Common myeloid progenitor, CD34-positive (primary cell): ENCODE measurements around the gene TAF10.

Source experiments
- CTCF ChIA-PET: fragments of 350-600 bp; sonication (Branson Sonifier 250); formaldehyde crosslinking; loops from one replicate; lab custom pipeline; 2021; ENCODE audit warnings: antibody characterized with exemption; lab: Charles Lee
- POLR2A ChIA-PET: fragments of 350-600 bp; sonication (Branson Sonifier 250); formaldehyde crosslinking; loops from one replicate; lab custom pipeline; 2021; ENCODE audit warnings: antibody characterized with exemption; lab: Charles Lee
- DNase-seq, 3 donors: peaks; one replicate each; pipeline versions ENCODE4 v3.0.0 to v3.0.0-alpha.2; 2013
- H3K27ac ChIP-seq, 2 experiments: 1 replicate in 1 of 2; 2 replicates in 1 of 2; pipeline ENCODE4 v1.7.0; 2013; ENCODE audit warnings: inconsistent platforms in 2 of 2, low read length in 2 of 2, mild to moderate bottlenecking in 2 of 2, low read depth in 1 of 2, moderate library complexity in 1 of 2; ENCODE audit not compliant: severe bottlenecking in 2 of 2, insufficient read depth in 1 of 2, poor library complexity in 1 of 2
- H3K27me3 ChIP-seq, 5 experiments: replicated peaks in 2 of 5; 1 replicate in 3 of 5; 2 replicates in 2 of 5; pipeline versions ENCODE4 v1.6.1 to v1.7.0; 2013; ENCODE audit warnings: low read length in 4 of 5, mild to moderate bottlenecking in 2 of 5, moderate library complexity in 2 of 5, inconsistent platforms in 1 of 5; ENCODE audit not compliant: insufficient read depth in 5 of 5, control insufficient read depth in 4 of 5
- H3K36me3 ChIP-seq, 4 experiments: 1 replicate in 2 of 4; 2 replicates in 2 of 4; pipeline versions ENCODE4 v1.6.1 to v1.7.0; 2013; ENCODE audit warnings: low read length in 3 of 4, control low read depth in 1 of 4, mild to moderate bottlenecking in 1 of 4; ENCODE audit not compliant: control insufficient read depth in 4 of 4, insufficient read depth in 4 of 4
- H3K4me1 ChIP-seq, 4 experiments: 1 replicate in 3 of 4; 2 replicates in 1 of 4; pipeline versions ENCODE4 v1.6.1 to v1.7.1; 2013; ENCODE audit warnings: low read length in 3 of 4, mild to moderate bottlenecking in 3 of 4, control low read depth in 1 of 4, inconsistent platforms in 1 of 4, moderate library complexity in 1 of 4; ENCODE audit not compliant: control insufficient read depth in 4 of 4, insufficient read depth in 4 of 4; ENCODE audit errors: control extremely low read depth in 1 of 4
- H3K4me3 ChIP-seq, 7 experiments: 1 replicate in 4 of 7; 2 replicates in 3 of 7; pipeline versions ENCODE4 v1.5.1 to v1.7.0; 2013; ENCODE audit warnings: mild to moderate bottlenecking in 7 of 7, low read length in 6 of 7, moderate library complexity in 6 of 7, inconsistent platforms in 2 of 7, low read depth in 2 of 7, control low read depth in 1 of 7; ENCODE audit not compliant: insufficient read depth in 4 of 7, control insufficient read depth in 1 of 7; ENCODE audit errors: extremely low read depth in 1 of 7
- H3K9me3 ChIP-seq, 5 experiments: 1 replicate in 4 of 5; 2 replicates in 1 of 5; pipeline versions ENCODE4 v1.6.1 to v1.7.1; 2013; ENCODE audit warnings: low read length in 4 of 5, mild to moderate bottlenecking in 2 of 5, inconsistent platforms in 1 of 5, low read depth in 1 of 5, moderate library complexity in 1 of 5; ENCODE audit not compliant: control insufficient read depth in 4 of 5, insufficient read depth in 2 of 5; ENCODE audit errors: control extremely low read depth in 1 of 5
- WGBS: methylation state at CpG from one replicate; pipeline ENCODE4 v1.1.5; 2013; ENCODE audit not compliant: insufficient coverage; 5-methylcytosine and 5-hydroxymethylcytosine counted together

The TAF10 gene

DNA sequence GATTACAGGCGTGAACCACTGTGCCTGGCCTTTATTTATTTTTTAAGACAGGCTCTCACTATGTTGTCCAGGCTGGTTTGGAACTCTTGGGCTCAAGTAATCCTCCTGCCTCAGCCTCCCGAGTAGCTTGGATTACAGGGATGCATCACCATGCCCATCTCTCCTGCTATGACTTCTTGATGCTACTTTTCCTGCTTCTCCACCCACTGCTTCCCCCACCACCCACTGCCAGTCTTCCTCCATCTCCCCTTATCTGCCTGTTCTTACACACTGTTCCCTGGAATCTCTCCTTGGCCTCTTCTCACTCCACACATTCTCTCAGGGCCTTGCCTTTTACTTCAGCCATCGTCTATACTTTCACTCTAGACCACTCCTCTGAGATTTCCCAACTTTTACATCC, 24.5 kb upstream of the TAF10 start:
- Histone ChIP-seq H3K27ac (no peak overlapping the region), H3K36me3 (peaks cover 0 to 13% (median 2%) of the 10 kb centered on the region in 4 experiments), H3K4me3 (no peak overlapping the region), H3K9me3 (no peaks in the 10 kb centered on the region), H3K27me3 (no peaks in the 10 kb centered on the region), H3K4me1 (peaks cover 12 to 32% (median 20%) of the 10 kb centered on the region in 4 experiments)
- CTCF ChIA-PET: no interaction called here
- POLR2A ChIA-PET: no interaction called here
- 96% methylated on average over 3 of the region's 3 CpGs for WGBS
- DNase-seq: no peak

DNA sequence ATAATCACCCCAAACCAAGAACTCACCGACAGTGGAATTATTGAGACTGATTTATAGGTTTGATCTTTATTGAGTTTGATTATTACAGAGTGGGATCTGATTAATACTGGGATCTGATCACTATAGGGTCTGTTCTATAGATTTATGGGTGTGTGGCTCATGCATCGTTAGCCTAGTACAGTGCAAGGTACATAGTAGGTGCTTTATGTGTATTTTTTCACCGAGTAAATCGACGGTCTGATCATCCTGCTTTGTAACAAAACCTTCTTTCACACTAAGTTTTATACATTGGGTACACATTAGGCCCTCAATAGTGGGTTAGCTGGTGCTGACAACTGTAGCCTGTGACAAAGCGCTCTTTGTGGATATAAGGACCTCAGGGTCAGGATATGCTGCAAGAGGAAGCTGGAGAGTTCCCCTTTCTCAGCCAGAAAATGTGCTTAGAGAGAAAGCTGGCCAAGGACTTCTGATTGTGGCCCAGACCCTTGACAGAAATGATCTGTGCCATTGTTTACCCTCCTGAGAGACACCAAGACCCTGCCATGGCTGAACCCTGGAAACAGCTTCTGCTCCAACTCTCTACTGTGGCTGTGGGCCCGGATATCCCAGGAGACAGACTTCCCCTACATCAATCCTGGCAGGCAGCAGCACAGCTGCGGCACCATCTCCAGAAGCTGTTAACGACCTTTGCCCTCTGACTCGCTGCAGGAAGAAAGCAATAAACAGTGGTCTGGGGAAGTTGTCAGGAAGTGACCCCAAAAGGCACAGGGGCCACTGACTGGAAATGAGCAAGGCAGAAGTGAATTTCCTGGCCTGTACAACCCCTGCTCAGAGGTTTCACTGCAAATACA, 23.3 kb upstream of the TAF10 start:
- POLR2A ChIA-PET: interaction anchor here (1.0 kb wide), 1 partner anchor 16 kb away, joined by 3 read pairs; the partner anchor contains the start of gene TPP1
- H3K27ac ChIP-seq: peak overlapping the region in 1 of 2 experiments; percentile 51
- DNase-seq: peak; percentile 47 to 78 (median 76)

DNA sequence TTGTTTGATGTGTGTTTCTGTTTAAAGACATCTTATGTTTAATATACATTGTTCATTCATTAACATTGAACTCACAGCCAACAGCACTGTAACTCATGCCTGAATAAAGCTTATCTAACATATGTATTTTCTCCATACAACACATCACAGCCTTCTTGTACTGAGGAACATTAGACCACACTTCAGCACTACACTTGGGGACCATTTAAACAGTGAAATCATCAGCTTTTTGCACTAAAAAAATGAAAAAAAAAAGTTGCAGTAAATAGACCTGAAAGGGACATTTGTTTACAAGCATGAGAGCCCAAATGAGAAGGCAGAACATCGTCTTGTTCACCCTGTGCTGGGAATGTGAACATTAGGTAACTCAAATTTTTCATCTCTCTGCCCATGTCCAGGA, 22.5 kb upstream of the TAF10 start:
- Histone ChIP-seq H3K9me3 (no peaks in the 10 kb centered on the region), H3K36me3 (peaks cover 0 to 16% (median 2%) of the 10 kb centered on the region in 4 experiments), H3K27me3 (no peaks in the 10 kb centered on the region), H3K27ac (peak overlapping the region in 1 of 2 experiments; percentile 51), H3K4me1 (peaks cover 12 to 29% (median 18%) of the 10 kb centered on the region in 4 experiments), H3K4me3 (no peak overlapping the region)
- CTCF ChIA-PET: interaction anchor here (1.0 to 2.4 kb wide), 3 partner anchors 16 to 30 kb away, joined by 3 to 8 read pairs (median 3); partner anchors contain the start of genes TAF10 and TPP1
- DNase-seq: no peak
- 88% methylated on average over 1 of the region's 1 CpG for WGBS
- POLR2A ChIA-PET: interaction anchor here (0.6 kb wide), 1 partner anchor 112 kb away, joined by 3 read pairs; no protein-coding TSS in a partner anchor

More for the DNA sequence above, 23.3 kb upstream of the TAF10 start:
- CTCF ChIA-PET: interaction anchor here (1.2 to 2.4 kb wide), 2 partner anchors 17 to 31 kb away, joined by 3 to 8 read pairs; partner anchors contain the start of gene TPP1
- Histone ChIP-seq H3K27me3 (no peaks in the 10 kb centered on the region), H3K4me3 (peak overlapping the region in 2 of 7 experiments; percentile 12 to 31), H3K36me3 (peaks cover 0 to 11% (median 2%) of the 10 kb centered on the region in 4 experiments), H3K4me1 (peaks cover 12 to 32% (median 20%) of the 10 kb centered on the region in 4 experiments), H3K9me3 (no peaks in the 10 kb centered on the region)
- WGBS: 3% methylated on average over 5 of the region's 10 CpGs

DNA sequence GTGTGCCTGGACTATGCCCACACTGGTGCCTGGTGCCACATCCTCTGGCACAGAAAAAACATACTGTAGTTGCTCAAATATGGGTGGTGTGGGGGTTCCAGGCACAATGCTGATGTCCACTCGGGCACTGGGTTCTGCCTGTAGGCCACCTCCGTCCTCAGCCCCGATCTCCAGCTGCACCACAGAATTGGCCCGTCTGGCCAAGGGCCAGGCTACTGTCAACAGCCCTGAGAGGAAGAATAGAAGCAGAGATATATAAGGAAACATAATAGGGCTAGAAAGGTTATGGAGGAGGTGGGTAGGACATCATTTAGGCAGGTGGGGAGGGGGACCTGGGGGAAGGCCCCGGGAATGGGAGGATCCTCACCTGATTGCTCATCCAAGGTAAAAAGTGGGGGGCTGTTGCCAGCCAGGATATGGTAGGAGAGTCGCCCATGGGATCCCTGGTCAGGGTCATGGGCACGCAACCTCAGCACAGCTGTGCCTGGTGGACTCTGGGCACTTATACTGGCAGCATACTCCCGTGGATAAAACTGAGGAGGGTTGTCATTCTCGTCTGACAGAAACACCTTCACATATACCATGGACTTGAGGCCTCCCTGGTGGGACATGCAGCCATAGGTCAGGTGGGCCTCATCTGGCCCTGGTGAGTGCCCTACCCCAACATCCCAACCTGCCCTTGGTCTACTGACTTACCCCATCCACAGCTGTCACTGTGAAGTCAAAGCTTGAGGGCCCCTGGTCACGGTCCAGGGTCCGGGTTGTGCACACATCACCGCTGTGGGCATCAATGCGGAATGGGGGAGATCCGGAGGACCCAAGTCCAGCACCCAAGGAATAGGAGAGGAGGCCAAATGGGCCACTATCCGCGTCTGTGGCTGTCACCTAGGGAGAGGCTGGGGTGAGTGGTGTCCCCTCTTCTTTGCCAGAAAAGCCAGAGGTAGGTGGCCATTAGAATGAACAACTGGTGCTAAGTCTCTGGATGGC, 21.7 kb upstream of the TAF10 start:
- ChIA-PET POLR2A (interaction anchor here (0.6 kb wide), 1 partner anchor 112 kb away, joined by 3 read pairs; no protein-coding TSS in a partner anchor), CTCF (interaction anchor here (0.7 to 2.4 kb wide), 5 partner anchors 10 to 22 kb away, joined by 3 to 9 read pairs (median 3); partner anchors contain the start of genes TAF10 and TPP1)
- Histone ChIP-seq H3K36me3 (peaks cover 0 to 21% (median 5%) of the 10 kb centered on the region in 4 experiments), H3K27me3 (no peaks in the 10 kb centered on the region), H3K9me3 (no peaks in the 10 kb centered on the region), H3K4me3 (no peak overlapping the region), H3K27ac (no peak overlapping the region), H3K4me1 (peaks cover 12 to 24% (median 15%) of the 10 kb centered on the region in 4 experiments)
- no peak for DNase-seq
- over 99% methylated on average over 15 of the region's 16 CpGs for WGBS

DNA sequence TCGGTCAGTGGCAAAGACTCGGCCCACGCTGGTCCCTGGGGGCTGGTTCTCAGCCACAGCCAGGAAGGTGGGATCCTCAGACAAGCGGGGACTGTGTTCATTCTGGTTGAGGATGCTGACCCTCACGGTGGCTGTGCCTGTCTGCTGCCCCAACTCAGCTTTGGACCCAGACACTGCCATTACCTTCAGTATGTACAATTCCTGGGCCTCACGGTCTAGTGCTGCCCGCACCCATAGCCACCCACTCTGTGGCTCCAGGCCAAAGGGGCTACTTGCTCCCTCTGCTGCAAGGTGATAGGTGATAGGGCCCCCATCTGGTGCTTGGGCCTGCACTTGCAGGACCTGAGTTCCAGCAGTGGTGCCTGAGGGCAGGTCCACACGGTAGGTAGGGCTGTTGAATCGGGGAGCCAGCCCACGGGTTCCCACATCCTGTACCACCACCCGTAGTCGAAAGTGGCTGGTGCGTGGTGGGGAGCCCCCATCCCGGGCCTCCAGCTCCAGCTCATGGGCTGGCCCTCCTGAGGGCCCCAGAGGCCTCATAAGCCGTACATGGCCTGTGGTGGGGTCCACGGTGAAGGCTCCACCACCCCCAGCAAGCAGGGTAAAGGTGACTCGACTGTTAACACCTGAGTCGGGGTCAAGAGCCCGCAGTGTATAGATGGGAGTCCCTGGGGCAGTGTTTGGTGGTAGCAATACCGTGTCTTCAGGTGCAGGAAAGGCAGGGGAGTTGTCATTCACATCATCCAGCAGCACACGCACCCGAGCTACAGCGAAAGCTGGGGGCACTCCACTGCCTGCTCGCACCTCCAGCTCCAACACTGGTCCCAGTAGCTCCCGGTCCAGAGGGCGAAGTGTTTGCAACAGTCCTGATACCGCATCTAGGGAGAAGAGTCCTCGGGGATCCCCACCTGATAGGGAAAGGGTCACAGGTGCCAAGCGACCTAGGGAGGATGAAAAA, 20.4 kb upstream of the TAF10 start:
- no peak overlapping the region for H3K4me3 ChIP-seq
- ChIA-PET POLR2A (no interaction called here), CTCF (interaction anchor here (0.7 to 2.1 kb wide), 5 partner anchors 9 to 17 kb away, joined by 3 to 9 read pairs (median 3); partner anchors contain the start of gene TPP1)
- H3K27me3 ChIP-seq: no peaks in the 10 kb centered on the region
- no peaks in the 10 kb centered on the region for H3K9me3 ChIP-seq
- peaks cover 12 to 24% (median 15%) of the 10 kb centered on the region in 4 experiments for H3K4me1 ChIP-seq
- no peak overlapping the region for H3K27ac ChIP-seq
- peaks cover 0 to 21% (median 5%) of the 10 kb centered on the region in 4 experiments for H3K36me3 ChIP-seq
- WGBS: 98% methylated on average over 24 of the region's 29 CpGs
- DNase-seq: no peak
